Adrenal gland (tissue), 5 donors: Measurements from ENCODE around the gene GPATCH4.

Experiments used
- CTCF ChIP-seq, 6 experiments: fragments of 450-650 bp in 4 of 6; fragments of 200-600 bp in 2 of 6; sonication (generic) in 1 of 6; IDR thresholded peaks; 1 replicate in 5 of 6; 2 replicates in 1 of 6; pipeline versions ENCODE4 v1.5.1 to v1.8.0; 2016 to 2021; ENCODE audit warnings: antibody characterized with exemption in 6 of 6, mild to moderate bottlenecking in 2 of 6, moderate library complexity in 1 of 6
- POLR2A ChIP-seq, 2 donors: fragments of 450-650 bp; IDR thresholded peaks; one replicate each; pipeline ENCODE4 v1.6.1; 2017; ENCODE audit warnings: antibody characterized with exemption in 2 of 2, mild to moderate bottlenecking in 2 of 2, moderate library complexity in 1 of 2
- donor health status: DM: no; HTN: no; CAD: no.

DNA sequence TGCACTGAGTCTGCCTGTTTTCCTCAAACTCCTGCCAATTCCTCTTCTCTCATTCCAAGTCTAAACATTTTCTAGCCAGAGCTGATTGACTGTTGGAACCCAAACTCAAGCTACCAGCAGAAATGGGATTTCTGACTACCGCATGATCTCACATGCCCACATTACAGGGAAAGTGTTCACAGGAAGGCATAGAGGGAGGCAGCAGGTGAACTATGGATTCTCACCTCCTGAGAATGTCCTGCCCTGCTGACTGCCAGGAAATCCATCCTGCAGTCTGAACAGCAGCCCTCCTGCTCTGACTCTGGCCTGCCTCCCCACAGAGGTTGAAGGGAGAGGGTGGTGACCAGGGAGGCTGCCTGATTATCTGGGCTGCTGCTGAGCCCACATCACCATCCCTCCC lies 51.4 kb downstream of the GPATCH4 start:
- no peak for TF ChIP-seq POLR2A (IDR thresholded peaks at IDR 0.05)
- TF ChIP-seq CTCF (IDR thresholded peaks at IDR 0.05): no peak
